HG02938 (cell line): ENCODE results near the gene LRBA.
A peak's percentile ranks its signal among the peaks of the same experiment; 100 is the strongest.

ENCODE experiments used
- ATAC-seq: cut with Tn5 transposase; IDR thresholded peaks from one replicate; pipeline ENCODE4 v1.9.1; 2021; ENCODE audit warnings: mild to moderate bottlenecking, moderate library complexity; ENCODE audit not compliant: unreplicated experiment

Gene LRBA

GRCh38 chr4:150457802-150458201 is 557.3 kb downstream of the LRBA start:
- no peak for ATAC-seq

GRCh38 chr4:150451883-150452282 is 563.2 kb downstream of the LRBA start:
- no peak for ATAC-seq

- no peak for ATAC-seq
Observed at GRCh38 chr4:150447356-150447755, 567.7 kb downstream of the LRBA start.

GRCh38 chr4:150439451-150439933 is 575.6 kb downstream of the LRBA start:
- no peak for ATAC-seq

- no peak for ATAC-seq
Observed at GRCh38 chr4:150436598-150437370, 578.3 kb downstream of the LRBA start.

GRCh38 chr4:150431221-150431620 is 583.9 kb downstream of the LRBA start:
- no peak for ATAC-seq

- no peak for ATAC-seq
Observed at GRCh38 chr4:150425161-150425560, 589.9 kb downstream of the LRBA start.

GRCh38 chr4:150423503-150423902 is 591.6 kb downstream of the LRBA start:
- no peak for ATAC-seq

- no peak for ATAC-seq
Observed at GRCh38 chr4:150423074-150423473, 592.0 kb downstream of the LRBA start.

- ATAC-seq, result no peak
Observed at GRCh38 chr4:150421612-150422011, 593.5 kb downstream of the LRBA start.

- no peak for ATAC-seq
Observed at GRCh38 chr4:150419939-150420338, 595.1 kb downstream of the LRBA start.

- ATAC-seq, result no peak
Observed at GRCh38 chr4:150418757-150419410, 596.2 kb downstream of the LRBA start.

- no peak for ATAC-seq
Observed at GRCh38 chr4:150415213-150415612, 599.9 kb downstream of the LRBA start.

- ATAC-seq, result no peak
Observed at GRCh38 chr4:150411520-150411919, 603.6 kb downstream of the LRBA start.

- ATAC-seq, result peak; percentile 70
Observed at GRCh38 chr4:150402871-150403272, 612.2 kb downstream of the LRBA start.

- ATAC-seq, result no peak
Observed at GRCh38 chr4:150401083-150401687, 613.9 kb downstream of the LRBA start.

GRCh38 chr4:150395872-150396271 is 619.2 kb downstream of the LRBA start:
- no peak for ATAC-seq

GRCh38 chr4:150394046-150394445 is 621.0 kb downstream of the LRBA start:
- ATAC-seq, result no peak

GRCh38 chr4:150391052-150391451 is 624.0 kb downstream of the LRBA start:
- no peak for ATAC-seq

GRCh38 chr4:150390531-150390910 is 624.6 kb downstream of the LRBA start:
- ATAC-seq, result no peak

GRCh38 chr4:150389896-150390530 is 625.1 kb downstream of the LRBA start:
- no peak for ATAC-seq
